MM.1S (cell line): ENCODE measurements around the gene ING1.
"Not testable (repeated sequence)": the region's sequence is repeated elsewhere in the genome, so short reads cannot be mapped to it uniquely, and the experiment has no call there.

Source experiments
- DNase-seq: peaks from one replicate; pipeline ENCODE4 v3.0.0-alpha.2; 2015
- H2AFZ ChIP-seq: fragments of 300-600 bp; sonication (generic); 2 replicates; pipeline ENCODE4 v1.6.0; 2016; ENCODE audit warnings: antibody characterized with exemption, low read length
- H3F3A ChIP-seq: fragments of 300-600 bp; sonication (generic); 2 replicates; pipeline ENCODE4 v1.6.1; 2016; ENCODE audit warnings: mild to moderate bottlenecking, antibody characterized with exemption, low read length, moderate library complexity, mixed read lengths; ENCODE audit not compliant: insufficient read depth
- H3K27ac ChIP-seq: fragments of 300-600 bp; sonication (generic); 2 replicates; pipeline ENCODE4 v1.5.1; 2016; ENCODE audit warnings: mild to moderate bottlenecking, low read length
- H3K27me3 ChIP-seq: fragments of 300-600 bp; sonication (generic); replicated peaks from 2 replicates; pipeline ENCODE4 v1.6.0; 2016; ENCODE audit warnings: low read length; ENCODE audit not compliant: insufficient read depth
- H3K36me3 ChIP-seq: fragments of 300-600 bp; sonication (generic); replicated peaks from 2 replicates; pipeline ENCODE4 v1.6.1; 2016; ENCODE audit warnings: mild to moderate bottlenecking, low read length, mixed read lengths; ENCODE audit not compliant: insufficient read depth
- H3K4me1 ChIP-seq: fragments of 300-600 bp; sonication (generic); 2 replicates; pipeline ENCODE4 v1.6.1; 2016; ENCODE audit warnings: low read length, mixed read lengths
- H3K4me2 ChIP-seq: fragments of 300-600 bp; sonication (generic); 2 replicates; pipeline ENCODE4 v1.6.0; 2016; ENCODE audit warnings: low read depth, low read length
- H3K4me3 ChIP-seq: fragments of 300-600 bp; sonication (generic); 2 replicates; pipeline ENCODE4 v1.5.1; 2016; ENCODE audit warnings: low read length, mixed read lengths
- H3K79me2 ChIP-seq: fragments of 300-600 bp; sonication (generic); 2 replicates; pipeline ENCODE4 v1.6.1; 2016; ENCODE audit warnings: mixed run types, low read length, mixed read lengths
- H3K9ac ChIP-seq: fragments of 300-600 bp; sonication (generic); 2 replicates; pipeline ENCODE4 v1.6.1; 2016; ENCODE audit warnings: low read length, mixed read lengths
- H3K9me2 ChIP-seq: fragments of 300-600 bp; sonication (generic); replicated peaks from 2 replicates; pipeline ENCODE4 v1.6.1; 2016; ENCODE audit warnings: mild to moderate bottlenecking, low read length, mixed read lengths; ENCODE audit not compliant: insufficient read depth
- H3K9me3 ChIP-seq: fragments of 300-600 bp; sonication (generic); replicated peaks from 2 replicates; pipeline ENCODE4 v1.6.1; 2016; ENCODE audit warnings: mild to moderate bottlenecking, low read length, mixed read lengths; ENCODE audit not compliant: insufficient read depth
- H4K20me1 ChIP-seq: fragments of 300-600 bp; sonication (generic); 2 replicates; pipeline ENCODE4 v1.6.1; 2016; ENCODE audit warnings: mild to moderate bottlenecking, low read length, moderate library complexity, mixed read lengths; ENCODE audit not compliant: insufficient read depth
- EZH2 ChIP-seq: fragments of 300-600 bp; sonication (generic); optimal IDR thresholded peaks from 2 replicates; pipeline ENCODE3; 2017; ENCODE audit warnings: low read depth, mild to moderate bottlenecking, antibody characterized with exemption, low read length, mixed read lengths
- EZH2phosphoT487 ChIP-seq: fragments of 300-600 bp; sonication (generic); IDR thresholded peaks from 2 replicates; pipeline ENCODE4 v1.6.1; 2018; ENCODE audit warnings: antibody characterized with exemption, low read length
- TF ChIP-seq, protein P1 (sequence below): fragments of 300-600 bp; sonication (generic); IDR thresholded peaks from 2 replicates; pipeline ENCODE4 v1.5.1; 2016; ENCODE audit warnings: antibody characterized with exemption, low read length, mixed read lengths

Gene ING1

GRCh38 chr13:110722971-110723370, 9.5 kb downstream of the ING1 start:
- Histone ChIP-seq H3K79me2 (peaks cover 48% of the 10 kb centered on the region), H2AFZ (no peak overlapping the region), H3K27ac (no peak overlapping the region)

GRCh38 chr13:110723598-110723997, 10.1 kb downstream of the ING1 start:
- Histone ChIP-seq H3K9me2 (no peaks in the 10 kb centered on the region), H4K20me1 (no peaks in the 10 kb centered on the region; the same call in 1 of the 2 replicates), H3K9me3 (no peaks in the 10 kb centered on the region), H3K4me3 (no peak overlapping the region), H3K27me3 (no peaks in the 10 kb centered on the region), H3K4me2 (no peak overlapping the region), H2AFZ (no peak overlapping the region), H3K4me1 (no peaks in the 10 kb centered on the region), H3K79me2 (peaks cover 43% of the 10 kb centered on the region), H3F3A (no peaks in the 10 kb centered on the region), H3K36me3 (0 out of 2 replicates have a peak, but pooled peaks cover 2% of the 10 kb centered on the region), H3K27ac (no peak overlapping the region), H3K9ac (no peak overlapping the region)
- TF ChIP-seq EZH2 (no peak), EZH2phosphoT487 (no peak)
- TF ChIP-seq, protein P1, sequence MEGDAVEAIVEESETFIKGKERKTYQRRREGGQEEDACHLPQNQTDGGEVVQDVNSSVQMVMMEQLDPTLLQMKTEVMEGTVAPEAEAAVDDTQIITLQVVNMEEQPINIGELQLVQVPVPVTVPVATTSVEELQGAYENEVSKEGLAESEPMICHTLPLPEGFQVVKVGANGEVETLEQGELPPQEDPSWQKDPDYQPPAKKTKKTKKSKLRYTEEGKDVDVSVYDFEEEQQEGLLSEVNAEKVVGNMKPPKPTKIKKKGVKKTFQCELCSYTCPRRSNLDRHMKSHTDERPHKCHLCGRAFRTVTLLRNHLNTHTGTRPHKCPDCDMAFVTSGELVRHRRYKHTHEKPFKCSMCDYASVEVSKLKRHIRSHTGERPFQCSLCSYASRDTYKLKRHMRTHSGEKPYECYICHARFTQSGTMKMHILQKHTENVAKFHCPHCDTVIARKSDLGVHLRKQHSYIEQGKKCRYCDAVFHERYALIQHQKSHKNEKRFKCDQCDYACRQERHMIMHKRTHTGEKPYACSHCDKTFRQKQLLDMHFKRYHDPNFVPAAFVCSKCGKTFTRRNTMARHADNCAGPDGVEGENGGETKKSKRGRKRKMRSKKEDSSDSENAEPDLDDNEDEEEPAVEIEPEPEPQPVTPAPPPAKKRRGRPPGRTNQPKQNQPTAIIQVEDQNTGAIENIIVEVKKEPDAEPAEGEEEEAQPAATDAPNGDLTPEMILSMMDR: no peak
- DNase-seq: no peak

More at GRCh38 chr13:110722971-110723370, 9.5 kb downstream of the ING1 start:
- H3K9me3 ChIP-seq: no peaks in the 10 kb centered on the region
- no peaks in the 10 kb centered on the region for H3F3A ChIP-seq
- no peaks in the 10 kb centered on the region; the same call in 1 of the 2 replicates for H4K20me1 ChIP-seq
- 0 out of 2 replicates have a peak, but pooled peaks cover 2% of the 10 kb centered on the region for H3K36me3 ChIP-seq
- H3K4me2 ChIP-seq: no peak overlapping the region
- H3K4me1 ChIP-seq: no peaks in the 10 kb centered on the region
- no peak for TF ChIP-seq EZH2phosphoT487
- TF ChIP-seq EZH2: no peak
- TF ChIP-seq, protein P1: no peak
- H3K4me3 ChIP-seq: no peak overlapping the region
- H3K27me3 ChIP-seq: no peaks in the 10 kb centered on the region
- H3K9ac ChIP-seq: no peak overlapping the region
- no peak for DNase-seq
- H3K9me2 ChIP-seq: no peaks in the 10 kb centered on the region

- not testable (repeated sequence) for H3K27ac ChIP-seq, H3K9me2 ChIP-seq, H3K27me3 ChIP-seq, DNase-seq, H3K4me2 ChIP-seq, H3K9ac ChIP-seq, H2AFZ ChIP-seq, H4K20me1 ChIP-seq, H3K4me1 ChIP-seq, H3K4me3 ChIP-seq, H3F3A ChIP-seq, H3K36me3 ChIP-seq, H3K9me3 ChIP-seq
- peaks cover 17% of the 10 kb centered on the region for H3K79me2 ChIP-seq
Measured at GRCh38 chr13:110726153-110726552, 12.7 kb downstream of the ING1 start.

DNA sequence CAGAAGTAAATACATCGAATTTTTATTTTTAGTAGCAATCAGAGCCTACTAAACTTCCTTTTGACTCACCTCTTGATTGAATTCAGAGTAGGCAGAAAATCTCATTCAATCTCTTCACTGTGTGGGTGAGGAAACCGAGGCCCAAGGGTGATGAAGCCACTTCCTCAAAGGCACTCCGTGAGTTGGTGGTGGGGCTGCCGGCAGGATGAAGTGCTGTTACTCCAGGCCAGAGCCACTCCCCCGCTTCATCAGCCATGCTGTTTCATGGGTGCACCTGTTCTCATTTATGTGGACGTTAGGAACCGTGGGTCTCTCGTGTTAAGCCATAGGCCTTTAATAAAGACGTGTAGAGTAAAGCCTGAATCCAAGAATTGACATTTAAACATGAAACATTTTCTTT, 13.2 kb downstream of the ING1 start:
- peaks cover 15% of the 10 kb centered on the region; the same call in 1 of the 2 replicates for H3K79me2 ChIP-seq
- H3K4me1 ChIP-seq: no peaks in the 10 kb centered on the region
- no peaks in the 10 kb centered on the region for H3K27me3 ChIP-seq
- no peaks in the 10 kb centered on the region for H3K9me3 ChIP-seq
- H3K9me2 ChIP-seq: no peaks in the 10 kb centered on the region
- H3K9ac ChIP-seq: no peak overlapping the region
- no peak overlapping the region for H3K4me3 ChIP-seq
- H2AFZ ChIP-seq: no peak overlapping the region
- no peaks in the 10 kb centered on the region for H3K36me3 ChIP-seq
- no peak for DNase-seq
- no peak overlapping the region for H3K4me2 ChIP-seq
- TF ChIP-seq EZH2phosphoT487 (no peak), EZH2 (no peak)
- H3K27ac ChIP-seq: no peak overlapping the region
- no peaks in the 10 kb centered on the region for H3F3A ChIP-seq
- no peaks in the 10 kb centered on the region for H4K20me1 ChIP-seq
